Peyer's patch (tissue), 4 donors: ENCODE data around the gene ARSK. TPM values are rescaled to one million over a fixed set of nuclear protein-coding genes. Genes with fewer than 3 reads are reported as not detected.
"Not testable (repeated sequence)": the region's sequence is repeated elsewhere in the genome, so short reads cannot be mapped to it uniquely, and the experiment has no call there.

Experiments
- DNase-seq, 3 donors: peaks; one replicate each; pipeline ENCODE4 v3.0.0-alpha.2; 2017 to 2019
- H3K27ac ChIP-seq, 4 donors: fragments of 200-600 bp; sonication (generic); one replicate each; pipeline ENCODE4 v1.5.1; 2016 to 2019
- H3K27me3 ChIP-seq, 2 donors: fragments of 200-600 bp; sonication (generic); one replicate each; pipeline ENCODE4 v1.5.1; 2019
- H3K36me3 ChIP-seq, 3 donors: fragments of 200-600 bp; sonication (generic); one replicate each; pipeline ENCODE4 v1.5.1; 2016 to 2019
- H3K4me1 ChIP-seq, 4 donors: fragments of 200-600 bp; sonication (generic); one replicate each; pipeline ENCODE4 v1.5.1; 2016 to 2019
- H3K4me3 ChIP-seq, 4 donors: fragments of 200-600 bp; sonication (generic); 1 replicate in 3 of 4; 2 replicates in 1 of 4; pipeline ENCODE4 v1.5.1; 2016 to 2019; ENCODE audit warnings: mild to moderate bottlenecking in 1 of 4
- H3K9me3 ChIP-seq, 4 donors: fragments of 200-600 bp; sonication (generic); one replicate each; pipeline ENCODE4 v1.5.1; 2016 to 2019; ENCODE audit warnings: mild to moderate bottlenecking in 1 of 4
- POLR2A ChIP-seq, 2 donors: fragments of 450-650 bp; IDR thresholded peaks; one replicate each; pipeline ENCODE4 v1.5.1; 2017; ENCODE audit warnings: antibody characterized with exemption in 2 of 2, mild to moderate bottlenecking in 2 of 2, moderate library complexity in 2 of 2
- total RNA-seq, 4 donors: library from RNA; depleted of rRNA; stranded (reverse); fragments of >200 nt; gene quantifications; one replicate each; pipeline ENCODE4 v1.1.0, GENCODE V29; 2016
- TF ChIP-seq, protein P1 (sequence below), 6 experiments: fragments of 450-650 bp in 4 of 6; fragments of 200-600 bp in 2 of 6; sonication (generic) in 1 of 6; IDR thresholded peaks; one replicate each; pipeline ENCODE4 v1.5.1; 2017 to 2019; ENCODE audit warnings: antibody characterized with exemption in 6 of 6, mild to moderate bottlenecking in 3 of 6, moderate library complexity in 1 of 6

ARSK gene
- total RNA-seq, 4 donors from 2014 or later: 0.76 to 6.6 (median 2.1) TPM

DNA sequence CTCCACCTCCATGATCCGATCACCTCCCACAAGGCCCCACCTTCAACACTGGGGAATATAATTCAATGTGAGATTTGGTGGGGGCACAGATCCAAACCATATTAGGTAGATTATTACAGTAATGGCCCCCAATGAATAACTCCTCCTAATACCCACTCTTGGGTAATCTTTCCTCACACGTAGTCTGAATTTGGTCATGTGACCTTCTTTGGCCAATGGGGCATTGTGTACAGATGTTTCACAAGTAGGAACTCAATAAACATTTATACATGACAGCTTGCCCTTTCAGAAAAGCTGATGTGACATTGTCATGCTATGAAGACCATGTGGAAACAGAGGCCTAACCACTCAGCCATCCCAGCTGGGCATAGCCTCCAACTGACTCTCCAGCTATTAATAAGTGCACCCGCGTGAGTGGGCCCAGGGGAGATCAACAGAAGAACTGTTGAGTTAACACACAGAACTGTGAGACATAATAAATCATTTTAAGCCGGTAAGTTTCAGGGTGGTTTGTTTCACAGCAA is 75.6 kb downstream of the ARSK start:
- no peak overlapping the region for H3K27ac ChIP-seq
- H3K36me3 ChIP-seq: no peaks in the 10 kb centered on the region
- peaks cover 0 to 15% (median 0%) of the 10 kb centered on the region in 4 donors for H3K4me1 ChIP-seq
- TF ChIP-seq POLR2A (IDR thresholded peaks at IDR 0.05): no peak
- TF ChIP-seq, protein P1, sequence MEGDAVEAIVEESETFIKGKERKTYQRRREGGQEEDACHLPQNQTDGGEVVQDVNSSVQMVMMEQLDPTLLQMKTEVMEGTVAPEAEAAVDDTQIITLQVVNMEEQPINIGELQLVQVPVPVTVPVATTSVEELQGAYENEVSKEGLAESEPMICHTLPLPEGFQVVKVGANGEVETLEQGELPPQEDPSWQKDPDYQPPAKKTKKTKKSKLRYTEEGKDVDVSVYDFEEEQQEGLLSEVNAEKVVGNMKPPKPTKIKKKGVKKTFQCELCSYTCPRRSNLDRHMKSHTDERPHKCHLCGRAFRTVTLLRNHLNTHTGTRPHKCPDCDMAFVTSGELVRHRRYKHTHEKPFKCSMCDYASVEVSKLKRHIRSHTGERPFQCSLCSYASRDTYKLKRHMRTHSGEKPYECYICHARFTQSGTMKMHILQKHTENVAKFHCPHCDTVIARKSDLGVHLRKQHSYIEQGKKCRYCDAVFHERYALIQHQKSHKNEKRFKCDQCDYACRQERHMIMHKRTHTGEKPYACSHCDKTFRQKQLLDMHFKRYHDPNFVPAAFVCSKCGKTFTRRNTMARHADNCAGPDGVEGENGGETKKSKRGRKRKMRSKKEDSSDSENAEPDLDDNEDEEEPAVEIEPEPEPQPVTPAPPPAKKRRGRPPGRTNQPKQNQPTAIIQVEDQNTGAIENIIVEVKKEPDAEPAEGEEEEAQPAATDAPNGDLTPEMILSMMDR (IDR thresholded peaks at IDR 0.05): no peak
- no peak for DNase-seq
- H3K27me3 ChIP-seq: no peaks in the 10 kb centered on the region
- H3K4me3 ChIP-seq: no peak overlapping the region
- H3K9me3 ChIP-seq: no peaks in the 10 kb centered on the region

DNA sequence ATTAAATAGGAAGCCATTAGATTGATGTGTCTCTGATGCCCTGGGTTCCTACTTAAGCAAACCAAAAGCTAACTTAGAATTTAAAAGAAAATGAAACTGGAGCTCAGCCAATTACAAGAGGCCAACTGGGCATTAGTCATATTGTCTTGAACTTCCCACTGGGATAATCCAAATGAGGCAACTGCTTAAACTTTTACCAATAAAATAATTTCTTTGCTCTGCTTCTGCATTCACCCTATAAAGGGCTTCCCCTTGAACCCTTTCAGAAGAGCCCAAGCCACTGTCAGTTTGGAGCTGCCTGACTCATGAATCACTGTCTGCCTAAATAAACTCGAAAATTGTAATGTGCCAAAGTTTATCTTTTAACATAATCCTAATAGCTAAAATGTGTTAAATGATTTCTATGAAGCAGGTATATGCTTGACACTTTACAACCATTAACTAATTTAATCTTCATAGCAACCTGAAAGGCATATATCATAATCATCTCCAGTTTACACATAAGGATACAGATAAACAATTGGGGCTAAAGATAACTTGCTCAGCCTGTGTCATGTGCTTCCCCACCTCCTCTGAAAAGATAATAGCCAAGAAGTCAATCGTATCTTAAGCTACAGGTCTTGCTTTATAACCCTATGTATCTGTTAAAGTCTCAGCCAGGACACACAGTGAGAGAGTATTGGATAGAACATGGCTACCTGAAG is 76.5 kb downstream of the ARSK start:
- Histone ChIP-seq H3K4me3 (no peak overlapping the region), H3K4me1 (peaks cover 0 to 15% (median 0%) of the 10 kb centered on the region in 4 donors), H3K9me3 (no peaks in the 10 kb centered on the region), H3K27ac (no peak overlapping the region), H3K36me3 (no peaks in the 10 kb centered on the region), H3K27me3 (no peaks in the 10 kb centered on the region)
- DNase-seq: no peak
- TF ChIP-seq POLR2A (IDR thresholded peaks at IDR 0.05): no peak
- TF ChIP-seq, protein P1 (IDR thresholded peaks at IDR 0.05): no peak

DNA sequence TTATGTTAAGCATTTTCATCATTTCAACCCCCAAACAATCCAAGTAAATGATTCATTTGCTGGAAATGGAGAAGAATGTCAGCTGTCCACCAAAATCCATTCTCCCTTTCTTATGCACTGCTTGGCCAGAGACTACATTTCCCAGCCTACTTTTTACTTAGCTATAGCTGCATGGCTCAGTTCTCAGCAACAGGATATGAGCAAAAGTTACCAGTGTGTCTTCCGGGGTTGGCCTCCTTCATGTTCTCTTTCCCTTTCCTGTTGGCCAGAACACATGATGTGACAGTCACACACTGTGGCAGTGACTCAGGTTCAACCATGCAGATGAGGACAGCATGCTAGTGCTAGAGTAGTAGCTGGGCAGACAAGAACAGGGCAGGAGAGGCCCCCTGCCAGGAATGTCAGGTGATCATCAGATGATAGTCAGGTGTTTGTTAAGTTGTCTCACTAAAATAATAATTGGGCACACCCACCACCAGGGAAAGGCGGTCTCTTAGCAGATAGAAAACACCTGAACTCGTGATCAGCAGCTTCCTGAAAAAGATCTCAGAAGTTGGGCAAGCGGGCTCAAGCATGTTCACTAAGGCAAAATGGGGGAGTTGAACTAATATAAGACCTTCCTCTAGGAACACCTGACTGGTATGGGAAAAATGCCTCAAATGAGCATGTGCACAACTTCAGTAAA is 77.2 kb downstream of the ARSK start:
- Histone ChIP-seq H3K36me3 (no peaks in the 10 kb centered on the region), H3K4me3 (no peak overlapping the region), H3K9me3 (no peaks in the 10 kb centered on the region), H3K27ac (no peak overlapping the region), H3K27me3 (no peaks in the 10 kb centered on the region), H3K4me1 (peaks cover 0 to 15% (median 0%) of the 10 kb centered on the region in 4 donors)
- TF ChIP-seq POLR2A (IDR thresholded peaks at IDR 0.05): no peak
- TF ChIP-seq, protein P1 (IDR thresholded peaks at IDR 0.05): no peak
- peak in 2 of 3 donors; percentile 25 to 76 for DNase-seq

DNA sequence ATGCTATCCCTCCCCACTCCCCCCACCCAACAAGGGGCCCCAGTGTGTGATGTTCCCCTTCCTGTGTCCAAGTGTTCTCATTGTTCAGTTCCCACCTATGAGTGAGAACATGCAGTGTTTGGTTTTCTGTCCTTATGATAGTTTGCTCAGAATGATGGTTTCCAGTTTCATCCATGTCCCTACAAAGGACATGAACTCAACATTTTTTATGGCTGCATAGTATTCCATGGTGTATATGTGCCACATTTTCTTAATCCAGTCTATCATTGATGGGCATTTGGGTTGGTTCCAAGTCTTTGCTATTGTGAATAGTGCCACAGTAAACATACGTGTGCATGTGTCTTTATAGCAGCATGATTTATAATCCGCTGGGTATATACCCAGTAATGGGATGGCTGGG is 78.0 kb downstream of the ARSK start:
- H3K27ac ChIP-seq, DNase-seq, H3K36me3 ChIP-seq, H3K27me3 ChIP-seq, H3K4me3 ChIP-seq, H3K9me3 ChIP-seq: not testable (repeated sequence)
- peaks cover 0 to 15% (median 0%) of the 10 kb centered on the region in 4 donors for H3K4me1 ChIP-seq

DNA sequence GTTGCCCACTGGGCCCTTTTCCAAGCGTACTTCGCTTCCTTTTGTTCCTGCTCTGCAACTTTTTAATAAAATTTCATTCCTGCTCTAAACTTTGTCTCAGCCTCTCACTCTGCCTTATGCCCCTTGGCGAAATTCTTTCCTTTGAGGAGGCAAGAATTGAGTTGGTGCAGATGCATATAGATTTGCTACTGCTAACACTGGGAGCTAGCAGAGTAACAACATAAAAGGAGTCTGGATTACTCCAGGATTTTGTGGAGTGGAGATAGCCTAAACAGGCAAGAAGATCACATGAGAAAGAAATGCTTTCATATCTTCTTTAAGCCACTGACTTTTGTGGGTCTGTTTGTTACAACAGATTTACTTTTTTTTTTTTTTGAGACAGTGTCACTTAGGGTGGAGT is 78.8 kb downstream of the ARSK start:
- TF ChIP-seq POLR2A (IDR thresholded peaks at IDR 0.05): no peak
- TF ChIP-seq, protein P1 (IDR thresholded peaks at IDR 0.05): no peak
- H3K4me3 ChIP-seq: no peak overlapping the region

DNA sequence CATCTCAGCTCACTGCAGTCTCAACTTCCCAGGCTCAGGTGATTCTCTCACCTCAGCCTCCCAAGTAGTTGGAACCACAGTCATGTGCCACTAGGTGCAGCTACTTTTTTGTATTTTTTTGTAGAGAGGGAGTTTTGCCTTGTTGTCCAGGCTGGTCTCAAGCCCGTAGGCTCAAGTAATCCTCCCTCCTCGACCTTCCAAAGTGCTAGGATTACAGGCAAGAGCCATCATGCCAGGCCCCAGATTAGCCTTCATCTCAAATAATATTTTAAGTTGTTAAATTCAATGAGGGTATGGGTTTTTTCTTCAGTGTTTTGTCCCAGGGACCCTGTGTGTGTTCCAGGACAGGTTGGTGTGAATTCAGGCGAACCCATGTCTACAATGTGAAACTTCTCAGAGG is 79.2 kb downstream of the ARSK start:
- DNase-seq: no peak

More for the DNA sequence above, 78.8 kb downstream of the ARSK start:
- H3K27me3 ChIP-seq: no peaks in the 10 kb centered on the region
- H3K27ac ChIP-seq: no peak overlapping the region
- H3K9me3 ChIP-seq: no peaks in the 10 kb centered on the region
- H3K4me1 ChIP-seq: peaks cover 0 to 10% (median 0%) of the 10 kb centered on the region in 4 donors
- DNase-seq: no peak
- no peaks in the 10 kb centered on the region for H3K36me3 ChIP-seq

More for the DNA sequence above, 79.2 kb downstream of the ARSK start:
- TF ChIP-seq, protein P1 (IDR thresholded peaks at IDR 0.05): no peak
- TF ChIP-seq POLR2A (IDR thresholded peaks at IDR 0.05): no peak
- peaks cover 0 to 7% (median 0%) of the 10 kb centered on the region in 4 donors for H3K4me1 ChIP-seq
- no peak overlapping the region for H3K4me3 ChIP-seq
- H3K36me3 ChIP-seq: no peaks in the 10 kb centered on the region
- no peaks in the 10 kb centered on the region for H3K27me3 ChIP-seq
- no peak overlapping the region for H3K27ac ChIP-seq
- H3K9me3 ChIP-seq: no peaks in the 10 kb centered on the region
